Measurements from ENCODE around the gene AQR.
"Not testable (repeated sequence)": the region's sequence is repeated elsewhere in the genome, so short reads cannot be mapped to it uniquely, and the experiment has no call there.

The AQR gene

GRCh38 chr15:34970098-34970643 lies 629 bp upstream of the AQR start:
- H3K4me3 ChIP-seq (ENCODE audit: low read depth, low read length): peak overlapping the region; percentile 99
- DNase-seq (ENCODE audit: low read depth): not testable (repeated sequence)

- H3K4me3 ChIP-seq (ENCODE audit: low read depth, low read length): no peak overlapping the region
- no peak for DNase-seq (ENCODE audit: low read depth)
Observed at GRCh38 chr15:34964277-34964676, 5.3 kb downstream of the AQR start.

- no peak overlapping the region for H3K4me3 ChIP-seq (ENCODE audit: low read depth, low read length)
- DNase-seq (ENCODE audit: low read depth): no peak
Observed at GRCh38 chr15:34953851-34954250, 15.7 kb downstream of the AQR start.

GRCh38 chr15:34952481-34952880 lies 17.1 kb downstream of the AQR start:
- no peak for DNase-seq (ENCODE audit: low read depth)
- no peak overlapping the region for H3K4me3 ChIP-seq (ENCODE audit: low read depth, low read length)

- no peak for DNase-seq (ENCODE audit: low read depth)
- no peak overlapping the region for H3K4me3 ChIP-seq (ENCODE audit: low read depth, low read length)
Observed at GRCh38 chr15:34951993-34952392, 17.5 kb downstream of the AQR start.

GRCh38 chr15:34944936-34945335 lies 24.6 kb downstream of the AQR start:
- DNase-seq (ENCODE audit: low read depth): no peak
- H3K4me3 ChIP-seq (ENCODE audit: low read depth, low read length): no peak overlapping the region

- no peak overlapping the region for H3K4me3 ChIP-seq (ENCODE audit: low read depth, low read length)
- DNase-seq (ENCODE audit: low read depth): no peak
Observed at GRCh38 chr15:34943711-34944110, 25.8 kb downstream of the AQR start.

- not testable (repeated sequence) for H3K4me3 ChIP-seq (ENCODE audit: low read depth, low read length); DNase-seq (ENCODE audit: low read depth)
Observed at GRCh38 chr15:34943264-34943663, 26.3 kb downstream of the AQR start.

- DNase-seq (ENCODE audit: low read depth): peak; percentile 44
- no peak overlapping the region for H3K4me3 ChIP-seq (ENCODE audit: low read depth, low read length)
Observed at GRCh38 chr15:34942363-34942762, 27.2 kb downstream of the AQR start.

GRCh38 chr15:34941831-34942230 lies 27.7 kb downstream of the AQR start:
- H3K4me3 ChIP-seq (ENCODE audit: low read depth, low read length): no peak overlapping the region
- DNase-seq (ENCODE audit: low read depth): no peak

- no peak for DNase-seq (ENCODE audit: low read depth)
Observed at GRCh38 chr15:34941185-34941698, 28.3 kb downstream of the AQR start.

GRCh38 chr15:34933432-34933975 lies 36.0 kb downstream of the AQR start:
- no peak for DNase-seq (ENCODE audit: low read depth)
- H3K4me3 ChIP-seq (ENCODE audit: low read depth, low read length): no peak overlapping the region

More at GRCh38 chr15:34941185-34941698, 28.3 kb downstream of the AQR start:
- H3K4me3 ChIP-seq (ENCODE audit: low read depth, low read length): no peak overlapping the region

GRCh38 chr15:34928349-34928748 lies 41.2 kb downstream of the AQR start:
- not testable (repeated sequence) for H3K4me3 ChIP-seq (ENCODE audit: low read depth, low read length); DNase-seq (ENCODE audit: low read depth)

GRCh38 chr15:34927726-34928125 lies 41.8 kb downstream of the AQR start:
- no peak overlapping the region for H3K4me3 ChIP-seq (ENCODE audit: low read depth, low read length)
- DNase-seq (ENCODE audit: low read depth): no peak

GRCh38 chr15:34914317-34914716 lies 55.2 kb downstream of the AQR start:
- no peak overlapping the region for H3K4me3 ChIP-seq (ENCODE audit: low read depth, low read length)
- no peak for DNase-seq (ENCODE audit: low read depth)

- H3K4me3 ChIP-seq (ENCODE audit: low read depth, low read length): no peak overlapping the region
- no peak for DNase-seq (ENCODE audit: low read depth)
Observed at GRCh38 chr15:34905047-34905446, 64.5 kb downstream of the AQR start.

- no peak for DNase-seq (ENCODE audit: low read depth)
- no peak overlapping the region for H3K4me3 ChIP-seq (ENCODE audit: low read depth, low read length)
Observed at GRCh38 chr15:34904527-34904926, 65.0 kb downstream of the AQR start.

- DNase-seq (ENCODE audit: low read depth): peak; percentile 22
- no peak overlapping the region for H3K4me3 ChIP-seq (ENCODE audit: low read depth, low read length)
Observed at GRCh38 chr15:34900748-34901147, 68.8 kb downstream of the AQR start.

- no peak for DNase-seq (ENCODE audit: low read depth)
- no peak overlapping the region for H3K4me3 ChIP-seq (ENCODE audit: low read depth, low read length)
Observed at GRCh38 chr15:34896183-34896582, 73.4 kb downstream of the AQR start.

GRCh38 chr15:34893967-34894366 lies 75.6 kb downstream of the AQR start:
- H3K4me3 ChIP-seq (ENCODE audit: low read depth, low read length): no peak overlapping the region
- DNase-seq (ENCODE audit: low read depth): no peak

GRCh38 chr15:34892963-34893591 lies 76.5 kb downstream of the AQR start:
- no peak overlapping the region for H3K4me3 ChIP-seq (ENCODE audit: low read depth, low read length)
- DNase-seq (ENCODE audit: low read depth): no peak
